ENCODE data around the gene PCBP3.
A peak's percentile ranks its signal among the peaks of the same experiment; 100 is the strongest.
"Not testable (repeated sequence)": the region's sequence is repeated elsewhere in the genome, so short reads cannot be mapped to it uniquely, and the experiment has no call there.

PCBP3 gene

GRCh38 chr21:45669382-45669781 is 25.9 kb downstream of the PCBP3 start:
- Histone ChIP-seq H3K9me3 (ENCODE audit: insufficient read depth, low read length) (peaks cover 23% of the 10 kb centered on the region), H3K36me3 (ENCODE audit: insufficient read depth, insufficient read length, low read length) (peaks cover 7% of the 10 kb centered on the region), H3K4me3 (ENCODE audit: insufficient read length, low read depth) (no peak overlapping the region), H3K27me3 (ENCODE audit: insufficient read depth, insufficient read length) (no peaks in the 10 kb centered on the region), H3K4me1 (ENCODE audit: insufficient read depth, insufficient read length) (no peaks in the 10 kb centered on the region), H3K9ac (ENCODE audit: insufficient read length, low read depth) (no peak overlapping the region)
- no peak for DNase-seq (ENCODE audit: low read depth, low spot score)
- TF ChIP-seq YY1 (IDR thresholded peaks at IDR 0.05; ENCODE audit: insufficient read depth, insufficient read length) (no peak), ZNF274 (IDR thresholded peaks at IDR 0.05; ENCODE audit: low read depth, low read length) (no peak), SUZ12 (IDR thresholded peaks at IDR 0.05; ENCODE audit: extremely low read depth, insufficient read depth, insufficient read length) (no peak)

DNA sequence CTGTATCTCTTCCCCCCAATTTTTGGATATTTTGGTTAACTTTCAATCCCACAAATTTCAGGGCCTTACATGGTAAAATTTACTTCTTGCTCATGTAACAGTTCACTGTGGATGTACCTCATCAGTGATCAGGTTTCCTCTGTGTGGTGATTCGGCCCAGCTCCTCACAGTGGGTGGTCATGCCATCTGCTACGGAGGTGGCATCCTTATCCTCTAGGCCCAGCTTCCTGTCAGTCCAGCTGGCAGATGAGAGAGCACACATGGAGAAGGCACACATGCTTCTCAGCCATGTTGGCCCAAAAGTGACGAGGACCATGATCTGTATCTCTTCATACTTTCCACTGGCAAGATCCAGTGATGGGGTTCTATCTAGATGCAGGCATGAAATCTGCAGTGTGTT is 27.2 kb downstream of the PCBP3 start:
- Histone ChIP-seq H3K4me3 (ENCODE audit: insufficient read length, low read depth) (no peak overlapping the region), H3K36me3 (ENCODE audit: insufficient read depth, insufficient read length, low read length) (peaks cover 12% of the 10 kb centered on the region), H3K9ac (ENCODE audit: insufficient read length, low read depth) (no peak overlapping the region), H3K27me3 (ENCODE audit: insufficient read depth, insufficient read length) (no peaks in the 10 kb centered on the region), H3K9me3 (ENCODE audit: insufficient read depth, low read length) (peaks cover 15% of the 10 kb centered on the region), H3K4me1 (ENCODE audit: insufficient read depth, insufficient read length) (no peaks in the 10 kb centered on the region)
- no peak for DNase-seq (ENCODE audit: low read depth, low spot score)
- TF ChIP-seq ZNF274 (IDR thresholded peaks at IDR 0.05; ENCODE audit: low read depth, low read length): no peak
- no peak for TF ChIP-seq SUZ12 (IDR thresholded peaks at IDR 0.05; ENCODE audit: extremely low read depth, insufficient read depth, insufficient read length)
- TF ChIP-seq YY1 (IDR thresholded peaks at IDR 0.05; ENCODE audit: insufficient read depth, insufficient read length): no peak

DNA sequence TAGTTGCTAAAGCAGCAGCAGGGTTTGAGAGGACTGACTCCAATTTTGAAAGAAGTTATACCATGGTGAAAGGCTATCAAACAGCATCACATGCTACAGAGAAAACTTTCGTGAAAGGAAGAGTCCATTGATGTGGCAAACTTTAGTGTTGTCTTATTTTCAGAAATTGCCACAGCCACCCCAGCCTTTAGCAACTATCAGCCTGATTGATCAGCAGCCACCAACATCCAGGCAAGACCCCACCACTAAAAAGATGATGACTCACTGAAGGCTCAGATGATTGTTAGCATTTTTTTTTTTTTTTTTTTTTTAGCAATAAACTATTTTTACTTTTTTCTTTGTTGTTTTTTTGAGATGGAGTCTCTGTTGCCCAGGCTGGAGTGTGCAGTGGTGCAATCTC is 35.3 kb downstream of the PCBP3 start:
- not testable (repeated sequence) for H3K27me3 ChIP-seq (ENCODE audit: insufficient read depth, insufficient read length); H3K4me3 ChIP-seq (ENCODE audit: insufficient read length, low read depth); DNase-seq (ENCODE audit: low read depth, low spot score); H3K9me3 ChIP-seq (ENCODE audit: insufficient read depth, low read length); H3K4me1 ChIP-seq (ENCODE audit: insufficient read depth, insufficient read length); H3K36me3 ChIP-seq (ENCODE audit: insufficient read depth, insufficient read length, low read length); H3K9ac ChIP-seq (ENCODE audit: insufficient read length, low read depth)

- no peaks in the 10 kb centered on the region for H3K4me1 ChIP-seq (ENCODE audit: insufficient read depth, insufficient read length)
- no peak for DNase-seq (ENCODE audit: low read depth, low spot score)
- no peaks in the 10 kb centered on the region for H3K27me3 ChIP-seq (ENCODE audit: insufficient read depth, insufficient read length)
- H3K9me3 ChIP-seq (ENCODE audit: insufficient read depth, low read length): peaks cover 5% of the 10 kb centered on the region; the same call in 1 of the 2 replicates
- no peak overlapping the region for H3K9ac ChIP-seq (ENCODE audit: insufficient read length, low read depth)
- TF ChIP-seq SUZ12 (IDR thresholded peaks at IDR 0.05; ENCODE audit: extremely low read depth, insufficient read depth, insufficient read length) (no peak), ZNF274 (IDR thresholded peaks at IDR 0.05; ENCODE audit: low read depth, low read length) (no peak), YY1 (IDR thresholded peaks at IDR 0.05; ENCODE audit: insufficient read depth, insufficient read length) (no peak)
- no peak overlapping the region for H3K4me3 ChIP-seq (ENCODE audit: insufficient read length, low read depth)
- H3K36me3 ChIP-seq (ENCODE audit: insufficient read depth, insufficient read length, low read length): peaks cover 1% of the 10 kb centered on the region
Measured at GRCh38 chr21:45680215-45680614, 36.7 kb downstream of the PCBP3 start.

- Histone ChIP-seq H3K9me3 (ENCODE audit: insufficient read depth, low read length) (peaks cover 6% of the 10 kb centered on the region; the same call in 1 of the 2 replicates), H3K4me3 (ENCODE audit: insufficient read length, low read depth) (no peak overlapping the region), H3K36me3 (ENCODE audit: insufficient read depth, insufficient read length, low read length) (no peaks in the 10 kb centered on the region), H3K27me3 (ENCODE audit: insufficient read depth, insufficient read length) (no peaks in the 10 kb centered on the region), H3K9ac (ENCODE audit: insufficient read length, low read depth) (no peak overlapping the region), H3K4me1 (ENCODE audit: insufficient read depth, insufficient read length) (no peaks in the 10 kb centered on the region)
- DNase-seq (ENCODE audit: low read depth, low spot score): peak; percentile 20
- TF ChIP-seq YY1 (IDR thresholded peaks at IDR 0.05; ENCODE audit: insufficient read depth, insufficient read length): no peak
- no peak for TF ChIP-seq SUZ12 (IDR thresholded peaks at IDR 0.05; ENCODE audit: extremely low read depth, insufficient read depth, insufficient read length)
- no peak for TF ChIP-seq ZNF274 (IDR thresholded peaks at IDR 0.05; ENCODE audit: low read depth, low read length)
Measured at GRCh38 chr21:45695086-45695485, 51.6 kb downstream of the PCBP3 start.

GRCh38 chr21:45698493-45699184 is 55.1 kb downstream of the PCBP3 start:
- H3K9me3 ChIP-seq (ENCODE audit: insufficient read depth, low read length): peaks cover 6% of the 10 kb centered on the region; the same call in 1 of the 2 replicates
- DNase-seq (ENCODE audit: low read depth, low spot score): no peak
- H3K27me3 ChIP-seq (ENCODE audit: insufficient read depth, insufficient read length): no peaks in the 10 kb centered on the region
- no peaks in the 10 kb centered on the region for H3K36me3 ChIP-seq (ENCODE audit: insufficient read depth, insufficient read length, low read length)
- no peaks in the 10 kb centered on the region for H3K4me1 ChIP-seq (ENCODE audit: insufficient read depth, insufficient read length)
- TF ChIP-seq ZNF274 (IDR thresholded peaks at IDR 0.05; ENCODE audit: low read depth, low read length) (no peak), SUZ12 (IDR thresholded peaks at IDR 0.05; ENCODE audit: extremely low read depth, insufficient read depth, insufficient read length) (no peak), YY1 (IDR thresholded peaks at IDR 0.05; ENCODE audit: insufficient read depth, insufficient read length) (no peak)
- no peak overlapping the region for H3K9ac ChIP-seq (ENCODE audit: insufficient read length, low read depth)
- no peak overlapping the region for H3K4me3 ChIP-seq (ENCODE audit: insufficient read length, low read depth)

DNA sequence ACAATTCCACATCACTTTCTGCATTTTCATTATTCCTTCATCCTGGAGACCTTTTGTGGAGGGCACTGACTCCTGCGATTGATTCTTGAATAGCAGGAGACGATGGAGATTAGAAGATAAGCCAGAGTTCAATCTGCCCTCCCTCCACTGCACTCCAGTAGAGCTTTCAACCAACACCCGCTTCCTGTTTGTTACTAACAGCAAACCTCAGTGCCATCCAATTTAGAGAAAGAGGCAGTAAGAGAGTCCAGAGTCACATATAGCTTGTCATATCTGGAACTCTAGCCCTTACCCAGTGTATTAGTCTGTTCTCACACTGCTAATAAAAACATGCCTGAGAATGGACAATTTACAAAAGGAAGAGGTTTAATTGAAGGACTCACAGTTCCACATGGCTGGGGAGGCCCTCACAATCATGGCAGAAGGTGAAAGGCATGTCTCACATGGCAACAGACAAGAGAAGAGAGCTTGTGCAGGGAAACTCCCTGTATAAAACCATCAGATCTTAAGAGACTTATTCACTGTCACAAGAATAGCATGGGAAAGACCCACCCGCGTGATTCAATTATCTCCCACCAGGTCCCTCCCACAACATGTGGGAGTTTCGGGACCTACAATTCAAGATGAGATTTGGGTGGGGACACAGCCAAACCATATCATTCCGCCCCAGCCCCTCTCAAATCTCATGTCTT is 55.9 kb downstream of the PCBP3 start:
- no peak for TF ChIP-seq SUZ12 (IDR thresholded peaks at IDR 0.05; ENCODE audit: extremely low read depth, insufficient read depth, insufficient read length)
- no peak for TF ChIP-seq ZNF274 (IDR thresholded peaks at IDR 0.05; ENCODE audit: low read depth, low read length)
- no peak for TF ChIP-seq YY1 (IDR thresholded peaks at IDR 0.05; ENCODE audit: insufficient read depth, insufficient read length)
- Histone ChIP-seq H3K36me3 (ENCODE audit: insufficient read depth, insufficient read length, low read length) (no peaks in the 10 kb centered on the region), H3K9me3 (ENCODE audit: insufficient read depth, low read length) (peaks cover 6% of the 10 kb centered on the region; the same call in 1 of the 2 replicates), H3K27me3 (ENCODE audit: insufficient read depth, insufficient read length) (no peaks in the 10 kb centered on the region), H3K9ac (ENCODE audit: insufficient read length, low read depth) (no peak overlapping the region), H3K4me1 (ENCODE audit: insufficient read depth, insufficient read length) (no peaks in the 10 kb centered on the region), H3K4me3 (ENCODE audit: insufficient read length, low read depth) (no peak overlapping the region)
- no peak for DNase-seq (ENCODE audit: low read depth, low spot score)
